OCI-M2 (cell line): ENCODE results near the gene SPATS2.
A peak's percentile ranks its signal among the peaks of the same experiment; 100 is the strongest.

ENCODE experiments used
- DNase-seq: peaks from one replicate; lab custom pipeline; 2025; ENCODE audit not compliant: unreplicated experiment; lab: John Stamatoyannopoulos, UW

Gene SPATS2

DNA sequence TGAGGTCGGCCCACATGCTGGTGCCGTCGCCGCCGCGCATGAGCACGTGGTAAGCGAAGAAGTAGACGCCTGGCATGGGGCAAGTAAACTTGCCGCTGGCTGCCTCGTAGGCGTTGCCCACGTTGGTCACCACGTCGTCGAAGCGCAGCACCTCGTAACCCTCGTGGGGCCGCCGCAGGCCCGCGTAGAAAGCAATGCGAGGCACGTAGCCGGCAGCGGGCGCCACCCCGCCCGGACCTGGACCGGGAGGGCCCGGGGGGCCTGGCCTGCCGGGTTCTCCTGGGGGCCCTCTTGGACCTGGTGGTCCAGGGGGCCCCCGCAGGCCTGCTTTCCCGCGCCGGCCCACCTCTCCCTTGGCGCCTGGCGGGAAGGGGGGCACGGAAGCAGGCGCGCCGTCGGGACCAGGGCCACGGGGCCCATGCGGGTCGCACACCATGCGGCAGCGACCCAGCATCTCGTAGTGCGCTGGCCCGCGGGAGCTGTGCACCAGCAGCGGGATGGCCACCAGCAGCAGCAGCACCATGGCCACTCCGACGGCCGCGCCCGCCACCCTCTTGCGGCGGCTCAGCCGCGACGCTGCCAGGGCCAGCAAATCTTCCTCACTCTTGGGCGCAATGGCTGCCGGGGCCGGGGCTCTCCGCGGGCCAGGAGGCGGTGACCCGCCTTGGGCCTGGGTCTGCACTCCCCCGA is 31.2 kb upstream of the SPATS2 start:
- DNase-seq, result no peak

DNA sequence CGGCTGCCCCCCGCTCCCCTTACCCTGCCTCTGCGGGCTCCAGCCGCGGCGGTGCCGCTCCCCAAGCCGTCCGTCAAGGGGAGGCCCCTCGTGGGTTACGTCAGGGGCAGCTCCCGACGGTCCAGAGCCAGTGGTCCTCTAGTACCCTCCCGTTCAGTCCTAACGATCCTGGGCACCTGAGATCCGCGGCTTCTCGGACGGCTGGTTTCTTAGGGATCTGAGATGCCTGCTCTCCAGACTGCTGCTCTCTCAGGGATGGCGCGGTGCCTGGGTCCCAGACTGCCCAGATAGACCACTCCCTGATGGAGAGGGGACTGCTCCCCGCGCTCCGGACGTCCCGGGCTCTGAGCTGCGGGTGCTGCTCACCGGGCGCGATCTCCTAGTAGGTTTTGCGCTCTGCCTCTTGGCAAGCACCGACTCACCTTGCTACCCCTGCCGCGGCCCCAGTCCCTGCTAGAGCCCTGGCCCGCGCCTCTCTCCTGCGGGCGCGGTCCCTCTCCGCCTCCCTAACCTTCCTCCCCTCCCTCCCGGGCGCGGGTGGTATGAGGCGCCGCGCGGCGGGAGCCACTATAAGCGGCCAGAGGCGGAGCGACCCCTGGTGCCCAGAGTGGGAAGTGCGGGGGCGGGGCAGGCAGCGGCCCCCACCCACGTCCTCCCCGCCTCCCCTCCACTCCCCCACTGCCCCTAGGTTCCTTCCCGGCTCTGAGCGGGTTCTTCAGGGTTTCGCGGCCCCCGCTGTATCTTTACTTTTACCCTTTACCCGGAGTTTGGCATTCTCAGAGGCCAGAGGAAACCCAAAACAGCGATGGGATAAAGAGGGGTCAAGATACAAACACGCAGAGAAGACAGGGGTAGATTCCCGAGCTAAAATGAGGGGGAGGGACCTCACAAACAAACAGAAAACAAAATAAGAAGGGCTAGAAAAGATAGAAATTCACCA is 30.3 kb upstream of the SPATS2 start, which contains the start of gene C1QL4:
TSS of gene C1QL4 (minus strand) at position 544 of the 940 bp plus-strand sequence. CDS start 711 bp downstream, outside the sequence.
- peak; percentile 42 for DNase-seq

DNA sequence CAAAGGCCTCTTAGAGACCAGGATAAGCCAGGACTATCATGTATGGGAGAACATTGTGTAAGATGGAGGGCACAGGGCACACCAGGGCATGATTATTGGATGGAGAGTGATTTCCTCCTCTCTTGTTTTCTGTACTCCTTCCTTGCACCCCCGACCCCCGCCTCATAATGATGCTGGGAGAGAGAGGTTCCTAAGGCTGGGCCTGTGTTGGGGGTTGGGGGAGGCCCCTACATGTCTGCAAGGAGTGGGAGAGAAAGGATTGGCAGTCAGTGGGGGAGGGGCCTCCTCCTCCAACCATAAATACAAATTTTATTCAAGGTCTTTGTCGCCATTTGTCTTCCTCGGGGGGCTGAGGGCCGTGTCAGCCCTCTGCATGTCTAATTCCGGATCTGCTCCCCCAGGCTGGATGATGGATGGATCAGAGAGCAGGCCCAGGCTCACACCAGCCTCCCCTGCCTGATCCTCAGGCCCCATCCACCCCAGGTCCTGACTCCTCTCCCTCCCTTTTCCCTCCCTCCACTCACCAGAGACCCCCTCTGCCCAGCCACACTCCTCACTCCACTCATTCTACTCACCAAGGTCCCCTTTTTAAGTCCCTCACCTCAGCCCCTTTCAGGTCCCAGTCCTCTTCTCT is 28.3 kb upstream of the SPATS2 start:
- no peak for DNase-seq

DNA sequence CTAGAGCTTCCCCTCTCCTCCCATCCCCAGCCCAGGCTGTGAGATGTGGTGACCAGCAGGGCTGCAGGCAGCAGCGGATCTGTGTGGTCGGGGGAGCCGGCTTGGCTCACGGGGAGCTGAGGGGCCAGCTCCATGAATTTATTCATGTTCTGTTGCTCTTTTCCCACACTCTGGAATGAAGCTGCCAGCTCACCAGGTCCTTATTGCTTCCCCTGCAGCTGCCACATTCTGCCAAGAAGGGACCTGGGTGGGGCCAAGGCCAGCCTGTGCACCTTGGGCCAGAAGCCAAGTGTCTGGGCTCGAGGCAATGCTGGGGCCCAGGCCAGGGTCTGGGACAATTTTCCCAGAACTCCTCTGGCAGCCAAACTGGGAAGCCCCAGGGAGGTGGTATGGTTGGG is 27.8 kb upstream of the SPATS2 start:
- no peak for DNase-seq

DNA sequence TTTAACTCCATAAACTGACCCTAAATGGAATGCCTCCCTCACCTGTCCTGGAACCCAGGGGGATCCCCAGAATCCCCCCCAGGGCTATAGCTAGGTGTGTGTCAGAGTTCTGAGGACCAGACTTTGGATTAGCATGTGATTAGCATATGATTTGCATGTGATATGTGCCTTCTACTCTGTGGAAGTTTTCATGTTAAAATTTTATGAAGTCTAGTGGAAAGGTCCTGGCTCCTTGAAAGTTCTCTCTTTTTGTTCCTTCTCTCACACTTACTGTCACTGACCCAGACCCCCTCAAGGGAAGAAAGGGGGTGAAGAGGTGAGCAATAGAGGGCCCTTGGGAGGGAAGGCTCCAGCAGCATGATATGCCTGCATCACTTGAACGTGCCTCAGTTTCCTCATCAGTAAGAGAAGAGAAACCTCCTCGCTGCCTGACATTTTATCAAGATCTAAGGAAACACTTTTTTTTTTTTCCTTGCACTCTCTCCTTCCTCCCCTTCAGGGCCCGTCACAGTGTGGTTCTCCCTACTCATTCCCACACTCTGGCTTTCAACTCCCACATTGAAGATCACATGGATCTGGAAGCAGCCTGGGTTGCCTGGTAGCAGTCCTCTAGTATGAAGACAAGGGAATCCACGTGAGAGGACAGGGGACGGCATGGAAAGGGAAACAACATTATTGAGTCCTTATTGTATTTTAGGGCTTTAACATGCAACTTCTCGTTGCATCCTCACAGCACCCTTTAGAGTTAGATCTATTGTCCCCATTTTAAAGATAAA is 27.0 kb upstream of the SPATS2 start:
- DNase-seq, result no peak

DNA sequence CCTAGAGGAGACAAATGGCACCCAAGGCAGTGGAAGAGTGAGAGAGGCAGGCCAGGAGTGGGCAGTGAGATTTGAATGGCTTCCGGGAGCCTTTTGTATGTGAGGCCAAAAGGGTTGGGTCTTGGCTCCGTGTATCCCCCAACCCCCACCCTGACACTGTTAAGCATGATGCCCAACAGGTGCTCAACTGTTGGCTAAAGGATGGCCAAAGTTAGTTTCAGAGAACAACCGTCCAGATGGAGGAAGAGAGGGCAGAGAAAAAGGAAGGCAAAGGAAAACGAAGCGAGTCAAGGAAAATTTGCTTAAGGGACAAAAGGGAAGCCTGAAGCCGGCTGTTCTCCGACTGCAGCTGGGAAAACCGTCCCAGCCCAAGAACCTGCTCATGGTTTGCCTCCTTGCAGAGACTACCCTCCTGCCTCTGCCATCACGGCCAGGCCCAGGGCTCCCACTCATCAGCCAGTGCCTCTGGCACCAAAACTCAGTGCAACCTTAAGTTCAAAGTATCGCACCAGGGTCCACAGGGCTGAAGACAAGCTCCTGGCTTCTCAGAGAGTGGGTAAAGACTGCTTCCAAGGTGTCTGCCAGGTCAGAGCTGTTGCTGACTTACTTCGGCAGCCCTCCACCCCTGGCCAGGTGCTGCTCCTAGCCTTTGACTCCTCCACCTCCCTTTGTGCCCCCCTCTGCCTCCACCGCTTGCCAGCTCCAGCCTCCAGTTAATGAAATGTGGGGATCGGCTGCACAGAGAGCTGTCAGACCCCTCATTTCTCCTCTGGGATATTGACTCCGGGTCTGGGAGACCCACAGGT is 26.1 kb upstream of the SPATS2 start:
- DNase-seq, result no peak

DNA sequence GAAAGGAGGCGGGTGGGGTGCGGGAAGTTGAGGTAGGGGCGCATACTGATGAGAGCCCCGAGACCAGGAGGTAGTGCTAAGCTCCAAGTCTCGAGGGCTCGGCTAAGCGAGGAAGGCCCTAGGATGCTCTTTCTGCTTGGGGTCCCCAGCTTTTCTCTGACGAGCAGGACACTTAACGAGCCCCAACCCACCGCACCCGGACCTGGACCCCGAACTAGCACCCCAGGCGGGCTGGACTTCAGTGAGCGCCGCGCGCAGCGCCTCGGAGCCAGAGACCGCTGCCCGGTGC is 25.5 kb upstream of the SPATS2 start:
- no peak for DNase-seq

DNA sequence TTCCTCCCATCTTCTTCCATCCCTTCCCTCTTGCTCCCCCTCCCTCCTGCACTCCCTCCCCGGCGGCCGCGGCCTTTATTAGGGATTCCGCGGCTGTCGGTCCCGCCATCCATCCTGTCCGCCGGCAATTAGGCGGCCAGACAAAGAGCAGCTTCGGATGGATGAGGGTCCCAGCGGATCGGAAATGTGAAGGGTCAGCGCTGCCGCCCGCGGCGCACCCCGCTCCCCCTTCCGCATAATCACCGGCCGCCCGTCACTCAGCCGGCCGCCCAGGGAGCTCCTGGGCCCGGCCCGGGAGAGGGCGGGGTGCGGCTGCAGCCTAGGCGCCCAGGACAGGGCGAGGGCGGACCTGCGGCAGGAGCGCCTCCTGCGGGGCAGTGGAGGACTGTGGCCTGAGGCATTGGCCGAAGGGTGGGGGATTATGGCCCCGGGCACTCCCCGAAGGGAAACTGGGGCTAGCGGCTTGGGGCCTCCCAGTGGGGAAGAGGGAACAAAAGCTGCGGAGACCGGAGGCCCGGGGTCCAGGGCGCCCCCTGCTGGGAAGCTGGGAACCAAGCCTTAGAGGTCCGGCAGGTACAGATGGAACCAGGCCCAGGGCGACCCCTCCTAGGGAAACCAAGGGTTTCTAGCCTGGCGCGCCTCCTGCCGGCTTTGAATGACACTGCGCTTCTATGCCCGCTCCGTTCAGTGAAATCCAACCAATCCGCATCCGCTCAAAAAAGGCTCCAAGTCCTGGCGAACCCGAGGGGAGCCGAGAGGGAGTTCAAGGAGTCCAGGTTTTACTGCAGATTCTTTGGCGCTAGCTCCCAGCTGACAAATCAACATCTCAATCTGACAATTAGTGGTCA is 25.0 kb upstream of the SPATS2 start:
- no peak for DNase-seq

DNA sequence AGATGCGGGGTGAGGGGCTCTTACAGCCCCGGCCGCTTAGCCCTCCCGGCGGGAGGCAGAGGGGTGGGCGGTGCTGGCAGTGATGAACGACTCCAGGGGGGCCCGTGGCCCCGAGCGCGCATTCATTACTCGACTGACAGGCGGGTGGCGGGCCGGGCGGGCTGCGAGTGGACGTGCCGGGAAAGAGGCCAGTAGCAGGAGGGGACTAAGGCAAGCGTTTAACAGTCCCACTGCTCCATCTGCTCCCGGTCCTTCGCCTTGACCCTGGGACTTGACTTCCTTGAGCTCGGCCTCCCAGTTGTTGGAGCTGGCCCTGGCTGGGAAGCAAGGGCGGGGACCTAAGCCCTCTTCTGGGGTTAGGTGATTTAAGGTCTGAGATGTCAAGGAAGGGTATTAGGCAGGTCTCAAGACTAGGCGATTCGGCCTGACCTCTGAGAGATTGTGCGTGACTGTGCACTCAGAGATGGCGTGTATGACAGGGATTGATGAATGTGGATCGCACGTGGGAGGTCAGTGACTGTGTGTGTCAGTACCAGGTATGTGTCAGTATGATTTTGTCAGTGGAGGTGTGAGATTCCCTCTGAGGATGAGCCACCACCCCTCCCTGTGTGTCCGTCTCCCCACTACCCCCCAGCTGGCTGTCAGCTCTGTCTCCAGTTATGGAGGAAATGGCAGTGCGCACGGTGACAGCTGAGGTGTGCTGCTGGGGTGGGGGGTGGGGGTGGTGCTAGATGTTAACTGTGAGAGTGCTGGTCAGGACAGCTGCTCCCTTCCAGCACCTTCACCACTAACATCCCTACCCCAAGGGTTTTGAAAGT is 24.1 kb upstream of the SPATS2 start:
- no peak for DNase-seq

DNA sequence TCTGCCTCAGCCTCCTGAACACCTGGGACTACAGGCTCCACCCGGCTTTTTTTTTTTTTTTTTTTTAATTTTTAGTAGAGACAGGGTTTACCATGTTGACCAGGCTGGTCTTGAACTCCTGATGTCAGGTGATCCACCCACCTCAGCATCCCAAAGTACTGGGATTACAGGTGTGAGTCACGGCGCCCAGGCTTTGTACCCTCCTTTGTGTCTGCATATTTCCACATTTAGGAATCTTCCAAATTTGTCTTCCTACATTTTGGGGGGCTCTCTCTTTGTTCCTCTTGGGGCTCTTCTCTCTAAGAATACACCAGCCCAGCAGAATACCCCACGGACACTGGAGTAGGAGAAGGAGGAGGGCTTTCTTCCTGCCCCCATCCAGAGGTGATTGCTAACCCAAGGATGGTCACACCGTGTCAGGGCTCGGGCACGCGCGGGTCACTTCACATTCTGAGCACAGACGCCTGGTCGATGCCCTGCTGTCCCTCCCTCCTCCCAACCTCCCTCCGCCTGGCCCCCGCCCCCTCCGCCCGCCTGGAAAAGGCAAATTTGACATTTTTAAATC is 22.7 kb upstream of the SPATS2 start:
- DNase-seq, result no peak

DNA sequence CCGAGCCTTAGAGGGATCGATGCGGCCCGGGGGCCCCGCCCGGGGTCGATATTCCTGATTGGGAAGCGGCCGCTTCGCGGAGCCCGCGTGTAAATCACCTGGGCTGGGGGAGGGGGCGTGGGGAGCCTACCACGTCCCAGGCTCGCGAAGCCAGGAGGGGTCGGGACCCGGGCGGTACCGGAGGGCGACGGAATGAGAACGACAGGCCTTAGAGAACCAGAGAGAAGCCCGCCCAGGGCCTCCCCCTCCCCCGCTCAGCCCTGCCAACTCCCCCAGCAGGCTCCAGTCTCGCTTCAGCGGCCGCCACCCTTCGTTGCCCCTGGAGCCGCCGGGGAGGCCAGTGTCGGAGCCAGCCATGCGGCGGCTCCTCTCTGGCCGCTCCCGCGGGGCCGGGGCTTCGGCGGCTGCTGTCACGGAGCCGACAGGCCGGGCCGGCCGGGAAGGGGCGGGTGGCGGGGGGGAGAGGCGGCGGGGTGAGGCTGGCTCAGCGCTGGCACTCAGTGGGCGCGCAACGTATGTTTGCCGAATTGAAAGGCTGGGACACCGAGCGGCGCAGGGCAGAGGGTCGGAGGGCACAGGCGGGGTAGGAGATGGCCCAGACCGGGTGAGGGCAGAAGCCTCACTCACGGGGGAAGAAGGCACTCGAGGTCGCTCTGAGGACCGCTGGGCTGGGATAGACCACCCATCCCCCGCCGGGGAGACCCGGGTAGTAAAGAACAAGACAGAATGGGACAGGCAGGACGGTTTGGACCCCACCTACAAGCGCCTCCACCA is 22.0 kb upstream of the SPATS2 start:
- DNase-seq, result no peak

DNA sequence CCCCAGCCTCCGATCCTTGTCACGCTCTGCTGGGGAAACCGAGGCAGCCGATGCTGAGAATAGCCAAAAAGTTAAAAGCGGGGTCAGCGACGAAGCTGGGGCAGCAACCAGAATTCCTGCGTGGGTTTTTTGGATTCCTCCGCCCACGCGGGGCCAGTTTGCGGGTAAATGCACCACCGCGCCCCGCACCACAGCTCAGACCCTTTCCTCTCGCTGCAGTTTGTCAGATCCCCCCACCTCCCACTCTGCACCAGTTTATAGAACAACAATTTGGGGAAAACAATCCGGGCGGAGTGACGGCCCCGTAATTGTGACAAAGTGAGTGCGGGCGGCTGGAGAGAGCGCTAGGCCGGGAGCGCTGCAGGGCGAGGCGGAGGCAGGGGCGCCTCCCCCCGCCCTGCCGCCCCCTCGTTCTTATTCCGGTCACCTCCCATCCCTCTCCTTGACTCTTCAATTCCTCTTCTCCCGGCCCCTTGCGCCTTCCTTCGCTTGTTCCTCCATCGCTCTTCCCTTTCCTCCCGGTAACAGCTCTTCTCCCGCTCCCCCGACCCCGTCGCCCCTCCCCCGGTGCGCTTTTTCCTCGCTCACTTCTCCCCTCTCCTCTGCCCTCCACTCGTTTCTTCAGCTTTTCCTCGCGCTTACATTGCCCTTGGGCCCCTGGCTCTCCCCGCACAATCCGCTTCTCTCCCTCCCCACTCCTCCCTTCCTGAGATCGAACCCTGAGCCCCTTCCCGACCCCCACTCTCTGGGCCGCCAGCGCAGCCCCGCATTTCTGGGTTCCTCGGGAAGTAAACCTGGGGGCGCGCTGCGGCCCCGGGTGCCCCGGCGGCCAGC is 21.2 kb upstream of the SPATS2 start:
- DNase-seq, result no peak

DNA sequence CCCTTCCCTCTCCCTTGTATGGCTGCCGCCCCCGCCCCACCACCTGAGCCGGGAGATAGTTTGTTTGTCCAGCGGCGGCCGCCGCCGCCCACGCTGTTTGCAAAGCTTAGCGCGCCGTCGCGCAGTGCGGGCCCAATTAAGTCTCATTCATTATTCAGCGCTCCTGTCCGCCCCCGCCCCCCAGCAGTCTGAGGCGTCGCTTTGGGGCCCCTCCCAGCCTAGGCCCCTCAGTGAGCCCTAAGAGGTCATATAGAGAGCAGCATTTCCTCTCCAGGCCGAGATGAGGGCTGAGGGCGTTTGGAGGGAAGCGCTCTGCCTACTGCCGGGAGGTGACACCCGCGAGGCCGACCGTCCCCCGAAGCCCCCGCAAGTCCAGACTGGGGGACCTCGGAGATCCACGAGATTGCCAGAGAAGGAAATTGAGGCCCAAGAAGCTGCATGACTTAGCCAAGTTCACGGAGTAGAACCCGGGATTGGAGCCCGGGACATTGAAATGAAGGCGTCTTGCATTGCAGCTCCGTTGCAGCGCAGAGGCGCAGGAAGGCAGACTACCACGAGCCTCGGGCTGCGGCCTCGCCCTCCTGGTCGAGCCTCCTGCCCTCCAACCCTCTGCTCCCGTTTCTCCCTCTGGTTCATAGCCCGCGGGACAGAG is 20.5 kb upstream of the SPATS2 start, which contains the start of gene DNAJC22:
TSS of gene DNAJC22 (plus strand) at position 230 of the 652 bp plus-strand sequence. CDS start 1,985 bp downstream, outside the sequence.
- no peak for DNase-seq

DNA sequence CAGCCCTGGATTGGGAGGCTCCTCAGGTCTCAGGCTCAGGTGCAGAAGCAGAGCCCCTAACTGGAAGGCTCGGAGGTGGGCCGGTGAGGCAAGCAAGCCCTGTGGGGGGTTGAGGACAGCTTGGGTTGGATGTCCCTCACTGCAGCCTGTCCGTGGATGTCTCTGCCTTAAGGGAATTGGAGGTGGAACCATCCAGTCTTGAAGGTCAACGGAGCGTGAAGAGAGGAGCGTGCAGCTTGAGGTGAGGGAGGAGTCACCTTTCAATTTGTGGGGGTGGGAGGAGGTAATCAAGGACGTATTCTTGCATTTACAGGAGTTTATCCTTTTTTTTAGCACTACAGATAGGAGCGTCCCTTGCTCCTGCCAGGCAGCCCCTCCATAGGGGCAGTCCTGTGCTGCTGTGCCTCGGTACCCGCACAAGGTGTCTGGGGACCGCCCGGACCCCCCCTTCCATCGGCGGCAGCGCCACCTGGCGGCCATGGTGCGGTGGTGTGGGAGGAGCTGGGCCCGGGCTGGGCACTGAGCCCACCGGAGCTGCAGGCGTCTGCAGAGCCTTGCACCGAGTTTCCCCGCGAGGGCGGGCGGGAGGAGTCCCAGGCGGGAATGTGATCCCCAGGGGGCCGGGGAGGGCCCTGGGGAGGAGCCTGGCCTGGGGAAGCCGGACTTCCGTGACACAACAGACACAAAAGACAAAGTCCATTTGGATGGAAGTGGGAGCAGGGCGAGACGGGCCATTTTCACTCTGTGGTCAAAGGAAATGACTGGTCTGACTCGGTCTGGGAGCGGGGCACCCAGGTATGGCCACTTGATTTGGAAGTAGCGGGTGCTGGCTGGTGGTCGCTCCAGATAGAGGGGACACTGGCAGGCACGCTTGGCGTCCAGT is 19.7 kb upstream of the SPATS2 start:
- DNase-seq, result no peak

DNA sequence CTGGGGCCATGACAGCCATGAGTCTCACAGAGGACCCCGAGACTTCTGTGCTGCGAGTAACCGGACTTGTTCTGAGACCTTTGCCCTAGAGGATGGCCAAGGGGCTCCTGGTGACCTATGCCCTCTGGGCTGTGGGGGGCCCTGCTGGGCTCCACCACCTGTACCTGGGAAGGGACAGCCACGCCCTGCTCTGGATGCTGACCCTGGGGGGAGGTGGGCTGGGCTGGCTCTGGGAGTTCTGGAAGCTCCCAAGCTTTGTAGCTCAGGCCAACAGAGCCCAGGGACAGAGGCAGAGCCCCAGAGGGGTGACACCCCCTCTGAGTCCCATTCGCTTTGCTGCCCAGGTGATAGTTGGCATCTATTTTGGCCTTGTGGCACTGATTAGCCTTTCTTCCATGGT is 18.5 kb upstream of the SPATS2 start:
- no peak for DNase-seq
